ENCODE data around the gene PPP2R5A. TPM values are rescaled to one million over a fixed set of nuclear protein-coding genes. Genes with fewer than 3 reads are reported as not detected.

Gene PPP2R5A
- total and polyA plus RNA-seq, 2 of the 8 experiments (the other 6 are each of a cell fraction or from before 2014, with no cell fraction given): 14.6 to 36.3 TPM

GRCh38 chr1:212317916-212318315 lies 32.7 kb downstream of the PPP2R5A start:
- Histone ChIP-seq H2AFZ (ENCODE audit: low read length) (no peak overlapping the region), H3K79me1 (ENCODE audit: low read depth, low read length) (no peaks in the 10 kb centered on the region), H3K36me3 (ENCODE audit: control insufficient read depth in 2 of 4, insufficient read depth in 4 of 4, low read length in 3 of 4) (no peaks in the 10 kb centered on the region; a peak in 2 of 8 replicates), H2BK120ac (replicated peaks; ENCODE audit: low read depth, low read length) (no peak overlapping the region), H2BK15ac (ENCODE audit: low read length) (no peak overlapping the region), H3K9ac (replicated peaks in 1 of 4; ENCODE audit: extremely low read depth in 1 of 4, low read depth in 3 of 4, low read length in 3 of 4) (no peak overlapping the region), H3K23ac (ENCODE audit: insufficient read length) (no peak overlapping the region), H4K91ac (replicated peaks; ENCODE audit: insufficient read length, low read length) (no peak overlapping the region), H3K23me2 (ENCODE audit: low read depth, low read length) (no peaks in the 10 kb centered on the region), H3K18ac (ENCODE audit: extremely low read depth, low read length) (no peak overlapping the region), H3K4me3 (ENCODE audit: extremely low read depth in 1 of 4, insufficient read depth in 2 of 4, low read depth in 3 of 4, low read length in 4 of 4) (no peak overlapping the region), H4K8ac (ENCODE audit: extremely low read depth, insufficient read depth, low read length) (no peak overlapping the region), H3K4me2 (ENCODE audit: insufficient read depth in 1 of 2, low read depth in 2 of 2, low read length in 2 of 2) (no peak overlapping the region), H2BK5ac (ENCODE audit: low read depth, low read length) (no peak overlapping the region), H2AK5ac (ENCODE audit: low read depth, low read length) (no peak overlapping the region), H3K9me3 (ENCODE audit: insufficient read depth in 2 of 2, low read depth in 1 of 2, low read length in 1 of 2) (no peaks in the 10 kb centered on the region), H2BK20ac (ENCODE audit: low read length) (no peak overlapping the region), H2BK12ac (ENCODE audit: low read depth, low read length) (no peak overlapping the region), H4K20me1 (replicated peaks in 1 of 2; ENCODE audit: control insufficient read depth in 1 of 2, insufficient read depth in 2 of 2, low read length in 2 of 2) (no peaks in the 10 kb centered on the region), H3K27me3 (replicated peaks in 1 of 4; ENCODE audit: control insufficient read depth in 3 of 4, extremely low read depth in 1 of 4, insufficient read depth in 3 of 4, low read length in 3 of 4) (no peaks in the 10 kb centered on the region), H3K79me2 (ENCODE audit: control insufficient read depth in 1 of 2, insufficient read depth in 2 of 2, low read length in 2 of 2) (peaks cover 0 to 49% of the 10 kb centered on the region in 2 experiments; a peak in 2 of 4 replicates), H3K27ac (ENCODE audit: low read depth, low read length) (no peak overlapping the region), H3K4me1 (replicated peaks in 1 of 4; ENCODE audit: control insufficient read depth in 3 of 4, insufficient read depth in 4 of 4, low read length in 3 of 4) (peaks cover 0 to 6% (median 2%) of the 10 kb centered on the region in 4 experiments; a peak in 2 of 7 replicates), H3K4ac (replicated peaks; ENCODE audit: insufficient read length, low read depth, low read length) (no peak overlapping the region), H3K56ac (replicated peaks; ENCODE audit: insufficient read length, low read depth, low read length) (no peak overlapping the region), H4K5ac (ENCODE audit: insufficient read length, low read depth, low read length) (no peak overlapping the region), H3K14ac (ENCODE audit: insufficient read length) (no peak overlapping the region)
- no peak for DNase-seq (ENCODE audit: low read depth in 1 of 2, low spot score in 2 of 2)
- WGBS, 2 experiments (ENCODE audit: extremely low coverage in 1 of 2, insufficient coverage in 1 of 2, insufficient read length in 1 of 2, insufficient replicate concordance in 2 of 2, low coverage in 1 of 2, low lambda C conversion rate in 2 of 2, missing lambda C conversion rate in 1 of 2): 93 to 100% methylated on average over 1 to 2 of the region's 2 CpGs
- POLR2A ChIA-PET (ENCODE audit: partially characterized antibody): no interaction called here
- CTCF ChIA-PET (ENCODE audit: partially characterized antibody): interaction anchor here (2.9 kb wide), 1 partner anchor 246 kb away, joined by 18 read pairs; no protein-coding TSS in a partner anchor
- FAIRE-seq: no peak
- TF ChIP-seq HDAC6 (IDR thresholded peaks at IDR 0.05; ENCODE audit: low read depth, low read length): no peak
- no peak for TF ChIP-seq ASH2L (IDR thresholded peaks at IDR 0.05; ENCODE audit: low read length)
- TF ChIP-seq SP2 (IDR thresholded peaks at IDR 0.05; ENCODE audit: low read length): no peak
- TF ChIP-seq TAF7 (optimal IDR thresholded peaks at IDR 0.05; ENCODE audit: borderline replicate concordance, low read depth, low read length): no peak
- no peak for TF ChIP-seq SP4 (IDR thresholded peaks at IDR 0.05; ENCODE audit: low read length)
- TF ChIP-seq GTF2F1 (IDR thresholded peaks at IDR 0.05; ENCODE audit: borderline replicate concordance, low read depth, low read length): no peak
- TF ChIP-seq BRCA1 (IDR thresholded peaks at IDR 0.05; ENCODE audit: low read depth, low read length): no peak
- TF ChIP-seq CHD1 (IDR thresholded peaks at IDR 0.05; ENCODE audit: low read depth, low read length): no peak
- no peak for TF ChIP-seq ATF3 (IDR thresholded peaks at IDR 0.05; ENCODE audit: insufficient read depth, low read depth, low read length)
- TF ChIP-seq KDM1A (IDR thresholded peaks at IDR 0.05; ENCODE audit: borderline replicate concordance, low read length): no peak
- no peak for TF ChIP-seq RAD21 (IDR thresholded peaks at IDR 0.05 in 1 of 2, conservative IDR thresholded peaks at IDR 0.05 in 1 of 2; ENCODE audit: low read depth in 2 of 2, low read length in 2 of 2)
- TF ChIP-seq, protein P1, sequence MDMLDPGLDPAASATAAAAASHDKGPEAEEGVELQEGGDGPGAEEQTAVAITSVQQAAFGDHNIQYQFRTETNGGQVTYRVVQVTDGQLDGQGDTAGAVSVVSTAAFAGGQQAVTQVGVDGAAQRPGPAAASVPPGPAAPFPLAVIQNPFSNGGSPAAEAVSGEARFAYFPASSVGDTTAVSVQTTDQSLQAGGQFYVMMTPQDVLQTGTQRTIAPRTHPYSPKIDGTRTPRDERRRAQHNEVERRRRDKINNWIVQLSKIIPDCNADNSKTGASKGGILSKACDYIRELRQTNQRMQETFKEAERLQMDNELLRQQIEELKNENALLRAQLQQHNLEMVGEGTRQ (IDR thresholded peaks at IDR 0.05; ENCODE audit: low read length): no peak
- TF ChIP-seq CEBPB (IDR thresholded peaks at IDR 0.05; ENCODE audit: low read depth, low read length): no peak
